ENCODE results near the gene CCL17. TPM values are rescaled to one million over a fixed set of nuclear protein-coding genes. Genes with fewer than 3 reads are reported as not detected.

The CCL17 gene
- total and polyA plus RNA-seq, 8 donors: 1.1 TPM; not detected in 7

- FAIRE-seq (no peak), ATAC-seq (no peak), DNase-seq (no peak)
- Histone ChIP-seq H3K27me3 (no peaks in the 10 kb centered on the region), H3K27ac (no peak overlapping the region), H3K36me3 (no peaks in the 10 kb centered on the region), H3K4me1 (peaks cover 0 to 22% (median 11%) of the 10 kb centered on the region in 3 donors), H3K9me3 (no peaks in the 10 kb centered on the region), H3K4me3 (no peak overlapping the region)
- intact Hi-C loops (cut with DNase I): no loop called here
- no peak for TF ChIP-seq CTCF (IDR thresholded peaks at IDR 0.05)
- WGBS, 2 donors: 94 to 97% methylated on average over 2 of the region's 2 CpGs
Measured at GRCh38 chr16:57445510-57445909, 40.9 kb downstream of the CCL17 start.

- Histone ChIP-seq H3K4me1 (peaks cover 0 to 22% (median 11%) of the 10 kb centered on the region in 3 donors), H3K27me3 (no peaks in the 10 kb centered on the region), H3K4me3 (peak overlapping the region; percentile 76 to 98 (median 88)), H3K9me3 (no peaks in the 10 kb centered on the region), H3K27ac (peak overlapping the region; percentile 61 to 86 (median 76)), H3K36me3 (no peaks in the 10 kb centered on the region)
- ATAC-seq: peak; percentile 28 to 50 (median 40)
- no peak for FAIRE-seq
- TF ChIP-seq CTCF (IDR thresholded peaks at IDR 0.05): no peak
- intact Hi-C loops (cut with DNase I): no loop called here
- peak in 4 of 6 donors; percentile 24 to 59 (median 33) for DNase-seq
- 2 to 3% methylated on average over 26 to 28 of the region's 28 CpGs for WGBS, 2 donors
Measured at GRCh38 chr16:57446531-57447185, 42.1 kb downstream of the CCL17 start.

- peak within 1 kb of the TSS; percentile 76 to 98 (median 88) for H3K4me3 ChIP-seq
- no peak for TF ChIP-seq CTCF (IDR thresholded peaks at IDR 0.05)
- peak within 1 kb of the TSS; percentile 61 to 86 (median 76) for H3K27ac ChIP-seq
- H3K27me3 ChIP-seq: no peaks in the 10 kb centered on the region
- 1% methylated on average over 33 to 68 of the region's 68 CpGs for WGBS, 2 donors
- intact Hi-C loops (cut with DNase I): no loop called here
- peaks cover 0 to 22% (median 11%) of the 10 kb centered on the region in 3 donors for H3K4me1 ChIP-seq
- H3K9me3 ChIP-seq: no peaks in the 10 kb centered on the region
- ATAC-seq (peak; percentile 99 to 100 (median 99)), FAIRE-seq (no peak), DNase-seq (peak; percentile 94 to 98 (median 96))
- H3K36me3 ChIP-seq: peaks cover 0 to 4% (median 4%) of the 10 kb centered on the region in 3 donors
Measured at GRCh38 chr16:57447186-57447962, 42.8 kb downstream of the CCL17 start, which contains the start of the genes CIAPIN1 and COQ9. Gene CIAPIN1 (minus strand): TSS chr16:57447385. CDS start chr16:57440928, 6,457 bp downstream. Gene COQ9 (plus strand): TSS chr16:57447479. CDS start chr16:57447506, 27 bp downstream.

- Histone ChIP-seq H3K4me3 (no peak overlapping the region), H3K9me3 (no peaks in the 10 kb centered on the region), H3K27ac (no peak overlapping the region), H3K36me3 (peaks cover 5 to 31% (median 13%) of the 10 kb centered on the region in 3 donors), H3K27me3 (no peaks in the 10 kb centered on the region), H3K4me1 (peaks cover 0 to 18% (median 11%) of the 10 kb centered on the region in 3 donors)
- FAIRE-seq (no peak), ATAC-seq (no peak), DNase-seq (no peak)
- WGBS, 2 donors: 92 to 96% methylated on average over 10 of the region's 10 CpGs
- intact Hi-C loops (cut with DNase I): no loop called here
- no peak for TF ChIP-seq CTCF (IDR thresholded peaks at IDR 0.05)
Measured at GRCh38 chr16:57452021-57452420, 47.5 kb downstream of the CCL17 start.

Data from pancreas (tissue), 10 donors.